Calu3 (cell line): ENCODE results near the gene PTPN9. TPM values are rescaled to one million over a fixed set of nuclear protein-coding genes. Genes with fewer than 3 reads are reported as not detected.

Experiments
- BruUV-seq: library from RNA; stranded (reverse); fragments of 400-500 nt; replicated peaks from 2 replicates; lab custom pipeline; 2021; lab: Mats Ljungman, UMichigan
- CTCF ChIA-PET: fragments of 300-600 bp; sonication (Branson Sonifier 250); formaldehyde crosslinking; loops from one replicate; lab custom pipeline; 2022; ENCODE audit warnings: antibody characterized with exemption; lab: Charles Lee
- DNase-seq: peaks from one replicate; pipeline ENCODE4 v3.0.0; 2022
- H3K27ac Mint-ChIP-seq: one replicate; pipeline ENCODE4 v1.8.0; 2022; ENCODE audit warnings: mixed read lengths; ENCODE audit not compliant: unreplicated experiment
- H3K27me3 Mint-ChIP-seq: one replicate; pipeline ENCODE4 v1.8.0; 2022; ENCODE audit warnings: mixed read lengths; ENCODE audit not compliant: unreplicated experiment
- H3K36me3 Mint-ChIP-seq: one replicate; pipeline ENCODE4 v1.8.0; 2022; ENCODE audit warnings: mild to moderate bottlenecking, moderate library complexity, mixed read lengths; ENCODE audit not compliant: insufficient read depth, unreplicated experiment
- H3K4me1 Mint-ChIP-seq: one replicate; pipeline ENCODE4 v1.8.0; 2022; ENCODE audit warnings: mild to moderate bottlenecking, low read depth, mixed read lengths; ENCODE audit not compliant: unreplicated experiment
- H3K4me3 Mint-ChIP-seq: one replicate; pipeline ENCODE4 v1.8.0; 2022; ENCODE audit warnings: mild to moderate bottlenecking, low read depth, moderate library complexity, mixed read lengths; ENCODE audit not compliant: unreplicated experiment
- H3K9me3 Mint-ChIP-seq: one replicate; pipeline ENCODE4 v1.8.0; 2022; ENCODE audit warnings: low read depth, mixed read lengths; ENCODE audit not compliant: unreplicated experiment
- intact Hi-C: fragments of 100-400 bp; cut with micrococcal nuclease; formaldehyde crosslinking; loops from one replicate; pipeline ENCODE4 v1.10.0; 2022; ENCODE audit not compliant: unreplicated experiment
- total RNA-seq: library from RNA; stranded (reverse); gene quantifications from 2 replicates; pipeline ENCODE4 v1.2.3, GENCODE V29; 2022
- TF ChIP-seq, protein P1 (sequence below): fragments of 200-600 bp; IDR thresholded peaks from one replicate; pipeline ENCODE4 v1.8.0; 2022; ENCODE audit warnings: antibody characterized with exemption; ENCODE audit not compliant: unreplicated experiment

Gene PTPN9
- total RNA-seq, 1 experiment from 2014 or later = 30.8 TPM

- TF ChIP-seq, protein P1, sequence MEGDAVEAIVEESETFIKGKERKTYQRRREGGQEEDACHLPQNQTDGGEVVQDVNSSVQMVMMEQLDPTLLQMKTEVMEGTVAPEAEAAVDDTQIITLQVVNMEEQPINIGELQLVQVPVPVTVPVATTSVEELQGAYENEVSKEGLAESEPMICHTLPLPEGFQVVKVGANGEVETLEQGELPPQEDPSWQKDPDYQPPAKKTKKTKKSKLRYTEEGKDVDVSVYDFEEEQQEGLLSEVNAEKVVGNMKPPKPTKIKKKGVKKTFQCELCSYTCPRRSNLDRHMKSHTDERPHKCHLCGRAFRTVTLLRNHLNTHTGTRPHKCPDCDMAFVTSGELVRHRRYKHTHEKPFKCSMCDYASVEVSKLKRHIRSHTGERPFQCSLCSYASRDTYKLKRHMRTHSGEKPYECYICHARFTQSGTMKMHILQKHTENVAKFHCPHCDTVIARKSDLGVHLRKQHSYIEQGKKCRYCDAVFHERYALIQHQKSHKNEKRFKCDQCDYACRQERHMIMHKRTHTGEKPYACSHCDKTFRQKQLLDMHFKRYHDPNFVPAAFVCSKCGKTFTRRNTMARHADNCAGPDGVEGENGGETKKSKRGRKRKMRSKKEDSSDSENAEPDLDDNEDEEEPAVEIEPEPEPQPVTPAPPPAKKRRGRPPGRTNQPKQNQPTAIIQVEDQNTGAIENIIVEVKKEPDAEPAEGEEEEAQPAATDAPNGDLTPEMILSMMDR = no peak
- CTCF ChIA-PET = interaction anchor here (1.2 kb wide), 1 partner anchor 19 kb away, joined by 3 read pairs; no protein-coding TSS in a partner anchor
- DNase-seq = no peak
- no peaks in the 10 kb centered on the region for H3K9me3 Mint-ChIP-seq
- no peak overlapping the region for H3K27ac Mint-ChIP-seq
- no peaks in the 10 kb centered on the region for H3K27me3 Mint-ChIP-seq
- intact Hi-C loops = no loop called here
- H3K4me1 Mint-ChIP-seq = no peaks in the 10 kb centered on the region
- peaks cover 27% of the 10 kb centered on the region for H3K36me3 Mint-ChIP-seq
- H3K4me3 Mint-ChIP-seq = no peak overlapping the region
- BruUV-seq = no TSS peak
These were observed 17.7 kb upstream of the PTPN9 start for GRCh38 chr15:75596703-75597345.

DNA sequence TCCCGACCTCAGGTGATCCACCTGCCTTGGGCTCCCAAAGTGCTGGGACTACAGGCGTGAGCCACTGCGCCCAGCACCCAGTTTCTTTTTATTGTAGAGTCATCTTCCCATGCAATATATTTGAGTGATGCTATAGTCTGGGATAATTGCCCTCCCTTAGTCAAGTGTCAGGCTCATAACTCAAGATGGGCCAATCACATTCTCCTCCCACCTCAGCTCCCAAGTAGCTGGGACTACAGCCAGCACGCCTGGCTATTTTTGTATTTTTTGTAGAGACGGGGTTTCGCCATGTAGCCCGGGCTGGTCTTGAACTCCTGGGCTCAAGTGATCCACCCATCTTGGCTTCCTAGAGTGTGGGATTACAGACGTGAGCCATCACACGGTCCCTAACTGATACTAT, 15.2 kb upstream of the PTPN9 start:
- CTCF ChIA-PET = no interaction called here
- H3K36me3 Mint-ChIP-seq = peaks cover 27% of the 10 kb centered on the region
- no peaks in the 10 kb centered on the region for H3K9me3 Mint-ChIP-seq
- H3K4me1 Mint-ChIP-seq = no peaks in the 10 kb centered on the region
- intact Hi-C loops = no loop called here
- BruUV-seq = no TSS peak
- no peaks in the 10 kb centered on the region for H3K27me3 Mint-ChIP-seq
- DNase-seq = no peak
- no peak overlapping the region for H3K4me3 Mint-ChIP-seq
- TF ChIP-seq, protein P1 = no peak
- no peak overlapping the region for H3K27ac Mint-ChIP-seq

DNA sequence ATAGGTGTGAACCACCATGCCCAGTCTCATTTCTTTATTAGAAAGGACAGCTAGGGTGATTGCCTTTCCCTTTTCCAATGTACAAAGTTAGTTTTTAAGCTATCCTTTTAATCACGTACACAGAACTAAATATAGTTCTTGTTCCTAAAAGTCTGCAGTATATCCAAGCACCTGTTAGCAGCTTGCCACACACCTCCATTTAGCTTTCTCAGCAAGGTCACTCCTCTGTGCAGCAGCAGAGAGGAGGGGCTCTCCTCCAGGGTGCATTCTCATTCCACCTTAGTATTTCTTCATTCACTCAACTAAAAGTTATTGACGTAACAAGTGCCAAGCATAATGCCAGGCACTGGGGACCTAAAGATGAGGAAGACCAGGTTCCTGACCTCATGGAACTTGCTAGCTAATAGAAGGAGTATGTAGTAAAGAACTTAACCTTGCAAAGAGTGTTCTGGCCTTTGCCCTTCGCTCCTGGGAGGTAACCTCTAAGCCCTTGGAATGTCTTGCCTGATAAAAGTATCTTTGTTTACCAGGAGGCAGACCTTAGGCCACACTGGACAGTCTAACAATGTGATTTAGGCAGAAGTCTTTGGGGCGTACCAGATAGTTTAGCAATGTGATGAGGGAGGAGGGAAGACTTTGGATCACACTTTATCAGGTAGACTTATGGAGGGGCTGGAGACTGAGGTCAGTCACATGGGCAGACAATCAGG, 12.7 kb upstream of the PTPN9 start:
- no TSS peak for BruUV-seq
- no peaks in the 10 kb centered on the region for H3K9me3 Mint-ChIP-seq
- TF ChIP-seq, protein P1 = no peak
- CTCF ChIA-PET = interaction anchor here (0.8 kb wide), 1 partner anchor 13 kb away, joined by 4 read pairs; the partner anchor contains the start of gene PTPN9
- DNase-seq = no peak
- H3K4me3 Mint-ChIP-seq = no peak overlapping the region
- H3K27me3 Mint-ChIP-seq = no peaks in the 10 kb centered on the region
- H3K4me1 Mint-ChIP-seq = no peaks in the 10 kb centered on the region
- peaks cover 17% of the 10 kb centered on the region for H3K36me3 Mint-ChIP-seq
- intact Hi-C loops = no loop called here
- H3K27ac Mint-ChIP-seq = no peak overlapping the region

- DNase-seq = no peak
- Mint-ChIP-seq H3K27me3 (no peaks in the 10 kb centered on the region), H3K4me3 (no peak overlapping the region), H3K27ac (no peak overlapping the region), H3K4me1 (no peaks in the 10 kb centered on the region), H3K9me3 (no peaks in the 10 kb centered on the region), H3K36me3 (peaks cover 12% of the 10 kb centered on the region)
- intact Hi-C loops = no loop called here
- BruUV-seq = no TSS peak
- TF ChIP-seq, protein P1 = no peak
- CTCF ChIA-PET = interaction anchor here (0.6 to 1.0 kb wide), 2 partner anchors 14 to 42 kb away, joined by 3 to 8 read pairs; no protein-coding TSS in a partner anchor
These were observed 11.1 kb upstream of the PTPN9 start for GRCh38 chr15:75590239-75590638.
